HG02642 (cell line): Measurements from ENCODE around the gene CYP2W1.

Experiments used
- ATAC-seq: cut with Tn5 transposase; IDR thresholded peaks from one replicate; pipeline ENCODE4 v1.9.1; 2021; ENCODE audit warnings: mild to moderate bottlenecking; ENCODE audit not compliant: unreplicated experiment, poor library complexity

Gene CYP2W1

GRCh38 chr7:979886-980571, 3.0 kb upstream of the CYP2W1 start:
- no peak for ATAC-seq

GRCh38 chr7:981793-982510, 1.0 kb upstream of the CYP2W1 start:
- ATAC-seq, result no peak

- ATAC-seq, result no peak
Measured at GRCh38 chr7:982511-983003, 424 bp upstream of the CYP2W1 start.

GRCh38 chr7:983616-984071, 663 bp downstream of the CYP2W1 start:
- ATAC-seq, result no peak

GRCh38 chr7:984361-985126, 1.6 kb downstream of the CYP2W1 start:
- ATAC-seq, result no peak

GRCh38 chr7:985127-985416, 2.1 kb downstream of the CYP2W1 start:
- ATAC-seq, result no peak

GRCh38 chr7:985915-986741, 3.1 kb downstream of the CYP2W1 start:
- ATAC-seq, result no peak

- no peak for ATAC-seq
Measured at GRCh38 chr7:986766-987751, 4.1 kb downstream of the CYP2W1 start.

GRCh38 chr7:987909-988308, 4.9 kb downstream of the CYP2W1 start:
- ATAC-seq, result no peak

- ATAC-seq, result no peak
Measured at GRCh38 chr7:988426-988911, 5.5 kb downstream of the CYP2W1 start.

GRCh38 chr7:988963-989529, 6.1 kb downstream of the CYP2W1 start:
- ATAC-seq, result no peak

GRCh38 chr7:990352-990932, 7.5 kb downstream of the CYP2W1 start:
- no peak for ATAC-seq

GRCh38 chr7:990933-991728, 8.2 kb downstream of the CYP2W1 start:
- no peak for ATAC-seq

- ATAC-seq, result no peak
Measured at GRCh38 chr7:991729-992656, 9.0 kb downstream of the CYP2W1 start.

- peak; percentile 82 for ATAC-seq
Measured at GRCh38 chr7:992709-993607, 10.0 kb downstream of the CYP2W1 start.
